NOMO-1 (cell line): Measurements from ENCODE around the gene MTUS2.

ENCODE experiments used
- DNase-seq, 2 experiments: peaks; one replicate each; lab custom pipeline; 2025; ENCODE audit not compliant: unreplicated experiment in 2 of 2; lab: John Stamatoyannopoulos, UW

Gene MTUS2

GRCh38 chr13:29021311-29021710, 201.2 kb downstream of the MTUS2 start:
- no peak for DNase-seq

- DNase-seq = no peak
Measured at GRCh38 chr13:29021717-29022116, 201.6 kb downstream of the MTUS2 start.

GRCh38 chr13:29022410-29022809, 202.3 kb downstream of the MTUS2 start:
- DNase-seq = no peak

GRCh38 chr13:29022968-29023367, 202.8 kb downstream of the MTUS2 start:
- no peak for DNase-seq

- no peak for DNase-seq
Measured at GRCh38 chr13:29024783-29025182, 204.6 kb downstream of the MTUS2 start.

- no peak for DNase-seq
Measured at GRCh38 chr13:29028868-29029267, 208.7 kb downstream of the MTUS2 start.

- DNase-seq = no peak
Measured at GRCh38 chr13:29038700-29039099, 218.6 kb downstream of the MTUS2 start.

- DNase-seq = no peak
Measured at GRCh38 chr13:29039212-29039611, 219.1 kb downstream of the MTUS2 start.

- DNase-seq = no peak
Measured at GRCh38 chr13:29046588-29046987, 226.4 kb downstream of the MTUS2 start.

GRCh38 chr13:29049524-29049923, 229.4 kb downstream of the MTUS2 start:
- no peak for DNase-seq

GRCh38 chr13:29050719-29051118, 230.6 kb downstream of the MTUS2 start:
- DNase-seq = no peak

- no peak for DNase-seq
Measured at GRCh38 chr13:29059800-29060199, 239.7 kb downstream of the MTUS2 start.

- no peak for DNase-seq
Measured at GRCh38 chr13:29065142-29065541, 245.0 kb downstream of the MTUS2 start.

GRCh38 chr13:29067306-29067945, 247.3 kb downstream of the MTUS2 start:
- DNase-seq = no peak

- no peak for DNase-seq
Measured at GRCh38 chr13:29073755-29074154, 253.6 kb downstream of the MTUS2 start.

GRCh38 chr13:29077051-29077813, 257.1 kb downstream of the MTUS2 start:
- no peak for DNase-seq

- DNase-seq = peak; percentile 78 to 96
Measured at GRCh38 chr13:29081036-29081435, 260.9 kb downstream of the MTUS2 start.

GRCh38 chr13:29081697-29082440, 261.7 kb downstream of the MTUS2 start:
- no peak for DNase-seq

GRCh38 chr13:29099781-29100406, 279.8 kb downstream of the MTUS2 start:
- no peak for DNase-seq

- no peak for DNase-seq
Measured at GRCh38 chr13:29100758-29101157, 280.6 kb downstream of the MTUS2 start.

GRCh38 chr13:29101409-29101808, 281.3 kb downstream of the MTUS2 start:
- DNase-seq = no peak
